Measurements from ENCODE around the gene MAU2.

Gene MAU2

GRCh38 chr19:19308373-19308772 is 12.3 kb upstream of the MAU2 start:
- no peak for DNase-seq

- no peak for DNase-seq
These were observed 5.2 kb upstream of the MAU2 start for GRCh38 chr19:19315444-19315843.

- DNase-seq = no peak
These were observed 4.5 kb upstream of the MAU2 start for GRCh38 chr19:19316082-19316481.

GRCh38 chr19:19319732-19320360 is 783 bp upstream of the MAU2 start:
- no peak for DNase-seq

GRCh38 chr19:19321141-19321577 is 530 bp downstream of the MAU2 start:
- peak; percentile 35 for DNase-seq

- no peak for DNase-seq
These were observed 3.6 kb downstream of the MAU2 start for GRCh38 chr19:19324059-19324770.

GRCh38 chr19:19327672-19328071 is 7.0 kb downstream of the MAU2 start:
- no peak for DNase-seq

GRCh38 chr19:19329126-19329525 is 8.5 kb downstream of the MAU2 start:
- no peak for DNase-seq

- DNase-seq = no peak
These were observed 13.7 kb downstream of the MAU2 start for GRCh38 chr19:19334063-19334988.

- DNase-seq = no peak
These were observed 14.3 kb downstream of the MAU2 start for GRCh38 chr19:19334989-19335344.

- no peak for DNase-seq
These were observed 15.0 kb downstream of the MAU2 start for GRCh38 chr19:19335408-19336158.

- DNase-seq = no peak
These were observed 16.0 kb downstream of the MAU2 start for GRCh38 chr19:19336597-19336996.

- no peak for DNase-seq
These were observed 16.5 kb downstream of the MAU2 start for GRCh38 chr19:19337120-19337519.

- DNase-seq = no peak
These were observed 17.5 kb downstream of the MAU2 start for GRCh38 chr19:19338082-19338481.

- no peak for DNase-seq
These were observed 20.4 kb downstream of the MAU2 start for GRCh38 chr19:19341026-19341425.

GRCh38 chr19:19342086-19343015 is 21.7 kb downstream of the MAU2 start:
- peak; percentile 77 for DNase-seq

- no peak for DNase-seq
These were observed 22.4 kb downstream of the MAU2 start for GRCh38 chr19:19343016-19343362.

- no peak for DNase-seq
These were observed 23.1 kb downstream of the MAU2 start for GRCh38 chr19:19343762-19344161.

- no peak for DNase-seq
These were observed 24.6 kb downstream of the MAU2 start for GRCh38 chr19:19345232-19345631.

GRCh38 chr19:19345970-19346369 is 25.3 kb downstream of the MAU2 start:
- no peak for DNase-seq

- no peak for DNase-seq
These were observed 26.9 kb downstream of the MAU2 start for GRCh38 chr19:19347401-19348110.
